H4 (cell line): ENCODE measurements around the gene SERPINA5. TPM values are rescaled to one million over a fixed set of nuclear protein-coding genes. Genes with fewer than 3 reads are reported as not detected.

Experiments
- total RNA-seq: library from RNA; depleted of rRNA; stranded (reverse); fragments of >200 nt; shearing (Covaris generic); gene quantifications from 2 replicates; pipeline ENCODE4 v1.2.3, GENCODE V29; 2014; rRNA removed

Gene SERPINA5
- total RNA-seq, 1 experiment from 2014 or later: 1.6 TPM

Other genes with a start within 250 kb of the SERPINA5 start
- not detected in 2 replicates for gene SERPINA2, start 214.7 kb upstream of the SERPINA5 start, total RNA-seq
- gene SERPINA1, start 192.8 kb upstream of the SERPINA5 start, total RNA-seq: 0.99 and 3.2 TPM in 2 replicates
- not detected in 2 replicates for gene SERPINA11, start 128.6 kb upstream of the SERPINA5 start, total RNA-seq
- not detected in 2 replicates for gene SERPINA9, start 105.2 kb upstream of the SERPINA5 start, total RNA-seq
- gene SERPINA12, start 72.0 kb upstream of the SERPINA5 start, total RNA-seq: not detected in 2 replicates
- gene SERPINA4, start 20.0 kb upstream of the SERPINA5 start, total RNA-seq: not detected in 2 replicates
- 0.35 and 0.56 TPM in 2 replicates for gene SERPINA3, start 31.0 kb downstream of the SERPINA5 start, total RNA-seq
- 2.8 and 4.4 TPM in 2 replicates for gene GSC, start 188.7 kb downstream of the SERPINA5 start, total RNA-seq